MCF 10A (cell line): Measurements from ENCODE around the gene PALB2. TPM values are rescaled to one million over a fixed set of nuclear protein-coding genes. Genes with fewer than 3 reads are reported as not detected.
"Not testable (repeated sequence)": the region's sequence is repeated elsewhere in the genome, so short reads cannot be mapped to it uniquely, and the experiment has no call there.

Experiments used
- BruUV-seq: library from RNA; stranded (reverse); fragments of 400-500 nt; replicated peaks from 2 replicates; lab custom pipeline; 2021; lab: Mats Ljungman, UMichigan
- CTCF ChIA-PET: fragments of 300-600 bp; sonication (Branson Sonifier 250); formaldehyde crosslinking; extraction: SDS; loops from one replicate; lab custom pipeline; 2021; ENCODE audit warnings: antibody characterized with exemption, inconsistent platforms; lab: Yijun Ruan, JAX
- POLR2A ChIA-PET: fragments of 300-600, 350-650 bp; sonication (Branson Sonifier 250); formaldehyde crosslinking; extraction: SDS; loops from one replicate; lab custom pipeline; 2020; ENCODE audit warnings: antibody characterized with exemption, inconsistent platforms; lab: Yijun Ruan, JAX
- DNase-seq: peaks from one replicate; pipeline ENCODE4 v3.0.0-alpha.2; 2018; ENCODE audit not compliant: unreplicated experiment
- H3K27ac Mint-ChIP-seq: one replicate; pipeline ENCODE4 v1.8.0; 2022; ENCODE audit warnings: mild to moderate bottlenecking, low read depth, mixed read lengths; ENCODE audit not compliant: unreplicated experiment
- H3K27me3 Mint-ChIP-seq: one replicate; pipeline ENCODE4 v1.8.0; 2022; ENCODE audit warnings: mixed read lengths; ENCODE audit not compliant: insufficient read depth, unreplicated experiment
- H3K36me3 Mint-ChIP-seq: one replicate; pipeline ENCODE4 v1.8.0; 2022; ENCODE audit warnings: mild to moderate bottlenecking, moderate library complexity, mixed read lengths; ENCODE audit not compliant: insufficient read depth, unreplicated experiment
- H3K4me1 Mint-ChIP-seq: one replicate; pipeline ENCODE4 v1.8.0; 2022; ENCODE audit warnings: mixed read lengths; ENCODE audit not compliant: insufficient read depth, unreplicated experiment
- H3K4me3 Mint-ChIP-seq: one replicate; pipeline ENCODE4 v1.8.0; 2022; ENCODE audit warnings: mild to moderate bottlenecking, moderate library complexity, mixed read lengths; ENCODE audit not compliant: unreplicated experiment
- H3K9me3 Mint-ChIP-seq: one replicate; pipeline ENCODE4 v1.8.0; 2022; ENCODE audit warnings: mixed read lengths; ENCODE audit not compliant: unreplicated experiment
- CTCF ChIP-seq: fragments of 200-600 bp; IDR thresholded peaks from one replicate; pipeline ENCODE4 v1.8.0; 2022; ENCODE audit warnings: antibody characterized with exemption, mild to moderate bottlenecking; ENCODE audit not compliant: unreplicated experiment
- intact Hi-C: fragments of 100-400 bp; cut with micrococcal nuclease; formaldehyde crosslinking; loops from 2 replicates; pipeline ENCODE4 v1.14.1; 2022
- total RNA-seq: library from RNA; stranded (reverse); gene quantifications from 2 replicates; pipeline ENCODE4 v1.2.3, GENCODE V29; 2022

Gene PALB2
- total RNA-seq, 1 experiment from 2014 or later = 20.8 TPM

- ChIA-PET CTCF (interaction anchor here (0.9 kb wide), 1 partner anchor 41 kb away, joined by 4 read pairs; no protein-coding TSS in a partner anchor), POLR2A (no interaction called here)
- no peak for TF ChIP-seq CTCF
- Mint-ChIP-seq H3K27ac (no peak overlapping the region), H3K27me3 (no peaks in the 10 kb centered on the region), H3K9me3 (no peaks in the 10 kb centered on the region), H3K4me3 (no peak overlapping the region), H3K36me3 (peaks cover 75% of the 10 kb centered on the region), H3K4me1 (peaks cover 12% of the 10 kb centered on the region)
- no TSS peak for BruUV-seq
- intact Hi-C loops = no loop called here
- DNase-seq = no peak
These were observed 6.6 kb downstream of the PALB2 start for GRCh38 chr16:23634461-23635036.

GRCh38 chr16:23631874-23632273 lies 9.2 kb downstream of the PALB2 start:
- H3K4me3 Mint-ChIP-seq, H3K27ac Mint-ChIP-seq, H3K27me3 Mint-ChIP-seq, BruUV-seq, H3K9me3 Mint-ChIP-seq, intact Hi-C loops, H3K4me1 Mint-ChIP-seq, DNase-seq: not testable (repeated sequence)
- POLR2A ChIA-PET = interaction anchor here (1.2 kb wide), 1 partner anchor 10 kb away, joined by 6 read pairs; the partner anchor contains the start of genes DCTN5 and PALB2
- CTCF ChIA-PET = interaction anchor here (0.5 kb wide), 1 partner anchor 932 kb away, joined by 3 read pairs; no protein-coding TSS in a partner anchor
- peaks cover 79% of the 10 kb centered on the region for H3K36me3 Mint-ChIP-seq

- peak overlapping the region; percentile 52 for H3K27ac Mint-ChIP-seq
- ChIA-PET POLR2A (interaction anchor here (1.0 kb wide), 1 partner anchor 12 kb away, joined by 4 read pairs; the partner anchor contains the start of genes DCTN5 and PALB2), CTCF (interaction anchor here (0.6 to 1.2 kb wide), 4 partner anchors 23 to 380 kb away, joined by 3 to 6 read pairs (median 4); no protein-coding TSS in a partner anchor)
- TF ChIP-seq CTCF = no peak
- H3K4me1 Mint-ChIP-seq = peaks cover 7% of the 10 kb centered on the region
- peaks cover 79% of the 10 kb centered on the region for H3K36me3 Mint-ChIP-seq
- H3K9me3 Mint-ChIP-seq = no peaks in the 10 kb centered on the region
- no peak overlapping the region for H3K4me3 Mint-ChIP-seq
- no peak for DNase-seq
- H3K27me3 Mint-ChIP-seq = no peaks in the 10 kb centered on the region
- no TSS peak for BruUV-seq
- intact Hi-C loops = no loop called here
These were observed 11.6 kb downstream of the PALB2 start for GRCh38 chr16:23629516-23629915.

- intact Hi-C loops = no loop called here
- POLR2A ChIA-PET = no interaction called here
- H3K36me3 Mint-ChIP-seq = peaks cover 88% of the 10 kb centered on the region
- no peak for TF ChIP-seq CTCF
- H3K4me3 Mint-ChIP-seq = no peak overlapping the region
- H3K9me3 Mint-ChIP-seq = no peaks in the 10 kb centered on the region
- H3K27me3 Mint-ChIP-seq = no peaks in the 10 kb centered on the region
- no TSS peak for BruUV-seq
- CTCF ChIA-PET = interaction anchor here (1.3 kb wide), 1 partner anchor 27 kb away, joined by 5 read pairs; no protein-coding TSS in a partner anchor
- no peak for DNase-seq
- no peak overlapping the region for H3K27ac Mint-ChIP-seq
- no peaks in the 10 kb centered on the region for H3K4me1 Mint-ChIP-seq
These were observed 17.0 kb downstream of the PALB2 start for GRCh38 chr16:23624092-23624491.
